GM21381 (cell line): ENCODE measurements around the gene KRTAP17-1.
"Not testable (repeated sequence)": the region's sequence is repeated elsewhere in the genome, so short reads cannot be mapped to it uniquely, and the experiment has no call there.

Source experiments
- ATAC-seq: cut with Tn5 transposase; IDR thresholded peaks from one replicate; pipeline ENCODE4 v1.9.1; 2021; ENCODE audit warnings: mild to moderate bottlenecking, moderate library complexity; ENCODE audit not compliant: unreplicated experiment

KRTAP17-1 gene

DNA sequence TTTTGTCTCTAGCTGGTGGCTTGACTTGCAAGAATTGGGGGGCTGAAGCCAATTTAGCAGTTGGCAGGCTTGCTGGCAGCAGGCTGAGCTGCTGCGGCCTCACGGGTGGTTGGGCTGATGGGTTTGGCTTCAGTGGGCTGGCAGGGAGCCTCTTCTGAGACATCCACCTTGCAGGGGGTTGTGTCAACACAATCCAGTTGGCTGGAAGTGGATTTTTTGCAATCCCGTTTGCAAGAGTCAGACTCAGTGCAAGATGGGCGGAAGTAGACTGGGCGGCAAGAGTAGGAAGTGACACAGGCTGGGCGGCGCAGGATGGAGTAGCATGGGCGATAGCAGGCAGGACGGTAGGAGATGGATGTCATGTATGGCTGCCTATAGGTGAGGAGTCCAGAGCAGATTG lies 7.9 kb downstream of the KRTAP17-1 start:
- ATAC-seq, result no peak

DNA sequence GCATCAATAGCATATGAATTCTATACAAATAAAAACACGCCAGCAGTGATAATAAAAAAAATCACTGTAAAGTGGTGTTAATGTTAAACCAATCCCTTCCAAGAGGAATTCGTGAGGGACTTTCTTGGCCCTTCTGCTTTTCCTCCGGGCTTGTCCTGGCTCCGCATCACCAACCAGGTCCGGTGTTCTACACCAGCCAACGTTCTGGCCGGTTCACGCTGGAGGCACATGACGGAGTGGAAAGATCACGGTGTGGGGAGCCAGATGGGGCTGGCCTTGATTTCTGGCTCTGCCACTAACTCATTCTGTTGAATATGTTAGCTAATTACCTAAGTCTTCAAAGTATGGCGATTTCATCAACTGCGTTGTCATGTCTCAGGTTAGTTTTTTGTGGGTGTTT lies 11.4 kb downstream of the KRTAP17-1 start:
- no peak for ATAC-seq

DNA sequence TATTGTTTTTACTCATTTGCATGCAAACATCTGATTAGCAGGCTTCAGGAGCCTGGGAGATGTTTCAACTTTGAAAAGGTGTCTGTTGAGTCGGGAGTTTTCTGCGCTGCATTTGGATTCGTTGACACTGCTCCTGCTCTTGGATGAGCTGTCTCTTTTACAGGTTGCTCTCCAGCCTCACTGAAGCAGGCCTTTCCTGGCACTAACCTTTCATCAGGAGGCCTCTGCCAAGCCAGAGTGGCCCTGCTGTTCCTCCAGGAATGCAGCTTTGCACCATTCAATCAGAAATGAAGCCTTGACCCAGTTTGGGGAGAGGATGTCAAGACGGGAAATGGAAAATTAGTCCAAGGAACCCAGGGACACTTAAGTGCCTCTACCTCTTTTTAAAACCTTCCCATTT lies 12.5 kb downstream of the KRTAP17-1 start:
- no peak for ATAC-seq

GRCh38 chr17:41301916-41302901 lies 13.3 kb downstream of the KRTAP17-1 start, which contains the start of gene KRTAP29-1:
Gene KRTAP29-1 (minus strand): TSS chr17:41302851. CDS start chr17:41302851, 0 bp downstream.
- no peak for ATAC-seq

GRCh38 chr17:41301204-41301790 lies 14.2 kb downstream of the KRTAP17-1 start:
- no peak for ATAC-seq

DNA sequence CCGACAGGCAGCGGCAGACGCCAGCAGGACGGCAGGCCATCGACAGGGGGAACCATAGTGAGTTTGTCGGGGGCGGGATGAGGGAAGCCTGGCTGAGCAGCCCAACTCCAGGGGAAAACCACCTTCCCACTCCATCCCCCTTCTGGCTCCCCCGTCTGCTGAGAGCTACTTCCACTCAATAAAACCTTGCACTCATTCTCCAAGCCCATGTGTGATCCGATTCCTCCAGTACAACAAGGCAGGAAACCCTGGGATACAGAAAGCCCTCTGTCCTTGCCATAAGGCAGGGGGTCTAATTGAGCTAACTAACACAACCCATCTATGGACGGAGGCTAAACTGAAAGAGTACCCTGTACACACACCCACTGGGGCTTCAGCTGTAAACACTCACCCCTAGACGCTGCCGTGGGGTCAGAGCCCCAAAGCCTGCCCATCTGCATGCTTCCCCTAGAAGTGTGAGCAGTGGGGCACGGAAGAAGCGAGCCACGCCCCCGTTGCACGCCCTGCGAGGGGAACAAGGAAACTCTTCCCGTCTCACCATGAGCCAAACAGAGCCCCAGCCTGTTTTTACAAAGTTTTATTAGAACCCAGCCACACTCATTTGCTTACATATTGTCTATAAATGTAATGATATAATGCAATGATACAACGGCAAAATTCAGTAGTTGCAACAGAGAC lies 16.9 kb downstream of the KRTAP17-1 start:
- no peak for ATAC-seq

DNA sequence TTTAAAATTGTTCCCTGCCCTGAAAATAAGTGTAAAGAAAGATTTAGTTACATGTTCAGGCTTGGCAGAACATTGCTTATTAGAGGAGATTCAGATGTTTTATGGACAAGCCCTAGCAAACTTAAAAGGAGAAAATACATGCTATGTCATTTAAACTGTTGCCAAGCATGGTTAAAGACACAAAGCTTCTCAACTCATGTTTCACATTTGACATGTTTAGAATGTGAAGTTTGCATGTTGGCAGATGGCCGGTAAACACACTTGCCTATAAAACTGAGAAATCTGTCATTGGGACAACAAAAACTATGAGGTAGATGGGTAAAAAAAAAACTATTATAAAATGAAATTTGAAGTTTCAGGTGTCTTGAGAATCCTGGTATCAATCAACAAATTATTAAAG lies 18.7 kb downstream of the KRTAP17-1 start:
- ATAC-seq, result no peak

DNA sequence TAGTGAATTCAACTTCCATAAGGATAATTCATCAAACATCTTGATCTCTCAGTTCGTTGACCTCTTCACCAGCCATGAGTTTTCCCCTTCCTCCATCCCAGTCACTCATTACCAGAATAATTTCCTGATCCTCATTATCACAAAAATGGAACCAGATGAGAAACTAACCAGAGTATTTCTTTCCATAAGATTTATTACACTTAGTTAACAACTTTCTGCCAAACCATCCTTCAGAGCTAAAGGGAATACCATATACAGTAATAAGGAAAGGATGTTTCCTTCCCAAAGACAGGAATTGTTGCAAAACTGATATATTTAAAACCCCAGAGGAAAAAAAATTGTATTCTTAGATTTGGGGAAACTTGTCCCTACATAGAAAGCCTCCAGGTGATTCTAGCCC lies 21.5 kb downstream of the KRTAP17-1 start:
- no peak for ATAC-seq

- ATAC-seq, result no peak
These were observed 28.5 kb downstream of the KRTAP17-1 start for GRCh38 chr17:41287050-41287449.

DNA sequence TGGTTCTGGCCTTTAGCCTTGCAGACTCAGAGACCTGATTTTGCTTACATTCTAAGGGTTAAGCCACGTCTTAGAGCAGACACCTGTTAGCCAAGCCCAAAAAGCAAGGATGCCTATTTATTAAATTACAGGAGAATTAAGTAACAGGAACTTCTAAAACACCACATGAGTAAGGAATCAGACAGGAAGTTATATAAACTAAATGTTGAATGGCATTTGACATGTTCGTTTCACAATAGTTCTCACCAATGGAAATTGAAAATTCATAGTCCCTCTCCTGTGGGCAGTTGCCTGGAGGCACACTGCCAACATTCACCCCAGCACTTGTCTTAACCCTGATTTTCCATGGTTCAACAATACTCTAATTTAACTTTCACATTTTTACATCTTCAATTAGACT lies 31.0 kb downstream of the KRTAP17-1 start:
- no peak for ATAC-seq

DNA sequence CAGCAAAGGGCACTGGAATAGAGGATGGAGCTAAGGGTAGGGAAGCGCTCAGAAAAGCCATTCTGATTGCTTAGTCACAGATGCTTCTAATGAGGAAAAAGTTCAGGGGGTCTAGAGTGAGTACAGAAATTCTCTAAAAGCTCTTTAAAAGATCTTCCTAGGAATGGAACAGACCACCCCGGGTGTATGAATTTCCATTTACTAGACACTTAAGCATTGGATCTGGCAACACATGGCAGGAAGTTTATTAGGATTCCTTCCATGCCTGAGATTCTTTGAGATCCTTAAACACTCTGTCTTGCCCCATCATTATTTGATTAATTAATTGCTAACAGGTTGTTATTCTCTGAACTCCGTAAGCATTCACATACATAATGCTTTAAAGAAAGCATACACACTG lies 31.5 kb downstream of the KRTAP17-1 start:
- no peak for ATAC-seq

DNA sequence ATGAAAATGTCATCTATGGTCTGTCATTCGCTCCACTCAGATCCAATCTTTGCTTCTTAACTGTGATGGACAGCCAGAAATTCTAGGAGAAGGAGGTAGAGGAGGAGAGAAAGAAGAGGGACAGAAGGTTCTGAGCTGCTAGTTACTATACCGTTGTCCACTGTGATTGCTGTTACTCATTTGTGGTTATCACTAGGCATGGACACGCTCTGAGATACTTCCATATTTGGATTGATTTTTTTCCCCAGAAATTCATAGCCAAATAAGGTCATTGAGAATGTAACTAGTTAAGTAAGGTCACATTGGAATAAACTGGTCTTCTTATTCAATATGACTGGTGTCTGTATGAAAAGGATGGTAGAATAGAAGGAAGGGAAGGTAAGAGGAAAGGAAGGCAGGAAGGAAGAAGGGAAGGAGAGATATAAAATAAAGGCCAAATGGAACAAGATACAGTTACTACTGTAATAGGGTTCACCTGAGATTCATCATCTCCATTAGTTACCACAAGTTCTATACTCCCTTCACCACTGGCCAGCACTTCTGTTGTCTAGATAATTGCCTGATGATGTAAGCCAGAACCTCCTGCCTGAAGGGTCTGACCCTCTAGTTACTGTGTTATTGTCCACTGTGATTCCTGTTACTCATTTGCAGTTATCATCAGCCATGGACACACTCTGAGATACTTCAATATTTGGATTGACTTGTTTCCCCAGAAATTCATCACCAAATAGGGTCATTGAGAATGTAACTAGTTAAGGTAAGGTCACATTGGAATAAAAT lies 37.1 kb downstream of the KRTAP17-1 start:
- no peak for ATAC-seq

- not testable (repeated sequence) for ATAC-seq
These were observed 39.8 kb downstream of the KRTAP17-1 start, which contains the start of gene KRTAP9-7 for GRCh38 chr17:41275648-41276190. Gene KRTAP9-7 (plus strand): TSS chr17:41275698. CDS start chr17:41275698, 0 bp downstream.

GRCh38 chr17:41271858-41272257 lies 43.7 kb downstream of the KRTAP17-1 start:
- ATAC-seq, result no peak

DNA sequence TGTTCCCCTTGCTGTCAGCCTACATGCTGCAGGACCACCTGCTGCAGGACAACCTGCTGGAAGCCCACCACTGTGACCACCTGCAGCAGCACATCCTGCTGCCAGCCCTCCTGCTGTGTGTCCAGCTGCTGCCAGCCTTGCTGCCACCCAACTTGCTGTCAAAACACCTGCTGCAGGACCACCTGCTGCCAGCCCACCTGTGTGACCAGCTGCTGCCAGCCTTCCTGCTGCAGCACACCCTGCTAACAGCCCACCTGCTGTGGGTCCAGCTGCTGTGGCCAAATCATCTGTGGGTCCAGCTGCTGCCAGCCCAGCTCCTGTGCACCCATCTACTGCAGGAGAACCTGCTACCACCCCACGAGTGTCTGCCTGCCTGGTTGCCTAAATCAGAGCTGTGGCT lies 44.2 kb downstream of the KRTAP17-1 start:
- not testable (repeated sequence) for ATAC-seq

DNA sequence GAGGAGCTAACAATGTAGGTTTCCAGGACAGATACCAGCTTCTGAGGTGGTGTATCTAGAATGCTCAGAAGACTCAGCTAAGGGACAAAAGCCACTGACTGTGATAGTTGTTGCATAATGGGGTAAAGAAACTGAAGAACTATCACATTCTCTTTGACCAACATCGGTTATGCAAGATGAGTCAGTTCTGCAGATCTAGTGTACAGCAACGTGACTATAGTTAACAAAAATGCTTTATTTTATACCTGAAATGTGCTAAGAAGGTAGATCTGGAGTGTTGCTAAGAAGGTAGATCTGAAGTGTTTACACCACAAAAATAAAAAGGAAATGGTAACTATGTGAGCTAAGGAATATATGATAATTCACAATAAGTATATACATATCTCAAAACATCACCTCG lies 47.8 kb downstream of the KRTAP17-1 start:
- no peak for ATAC-seq

DNA sequence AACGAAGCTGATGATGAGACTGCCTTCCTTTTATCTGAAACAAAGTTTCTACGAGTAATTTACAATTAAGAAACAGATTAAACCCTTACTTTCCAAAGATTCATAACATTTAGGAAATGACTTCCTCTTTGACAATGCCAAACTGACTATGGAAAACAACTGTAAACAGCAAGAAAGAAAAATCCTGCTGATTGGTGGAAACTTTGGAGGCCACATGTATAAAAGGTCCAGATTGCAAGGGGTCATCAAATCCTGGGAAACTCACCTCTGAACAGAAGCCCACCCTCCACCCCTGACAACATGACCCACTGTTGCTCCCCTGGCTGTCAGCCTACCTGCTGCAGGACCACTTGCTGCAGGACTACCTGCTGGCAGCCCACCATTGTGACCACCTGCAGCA lies 50.4 kb downstream of the KRTAP17-1 start, which contains the start of gene KRTAP9-6:
Gene KRTAP9-6, plus strand, starts transcription at position 301 of the 400 bp plus-strand sequence. Its CDS starts 0 bp downstream, at position 301.
- no peak for ATAC-seq
